ENCODE measurements around the gene SETDB2. TPM values are rescaled to one million over a fixed set of nuclear protein-coding genes. Genes with fewer than 3 reads are reported as not detected.

SETDB2 gene
- total and polyA plus RNA-seq, 2 experiments from 2014 or later: 2.8 to 5.7 TPM

GRCh38 chr13:49512578-49512977 lies 68.5 kb downstream of the SETDB2 start:
- H3K4me2 ChIP-seq (ENCODE audit: unreplicated experiment): no peak overlapping the region
- no peak overlapping the region for H3K9ac ChIP-seq
- H3K36me3 ChIP-seq (ENCODE audit: low read depth): peaks cover 4% of the 10 kb centered on the region; the same call in 1 of the 2 replicates
- H3K79me2 ChIP-seq (ENCODE audit: insufficient read depth): no peaks in the 10 kb centered on the region
- no peaks in the 10 kb centered on the region for H4K20me1 ChIP-seq (ENCODE audit: insufficient read depth)
- H3K9me2 ChIP-seq (ENCODE audit: insufficient read depth): no peaks in the 10 kb centered on the region
- no peaks in the 10 kb centered on the region for H3K27me3 ChIP-seq (replicated peaks; ENCODE audit: insufficient read depth)
- TF ChIP-seq EZH2phosphoT487 (IDR thresholded peaks at IDR 0.05; ENCODE audit: insufficient read depth, low read depth) (no peak), EZH2 (IDR thresholded peaks at IDR 0.05; ENCODE audit: insufficient read depth, poor library complexity, severe bottlenecking) (no peak)
- no peaks in the 10 kb centered on the region for H3F3A ChIP-seq (ENCODE audit: insufficient read depth)
- no peak for DNase-seq
- no peak overlapping the region for H2AFZ ChIP-seq
- H3K4me1 ChIP-seq (ENCODE audit: insufficient read depth): no peaks in the 10 kb centered on the region
- no peak overlapping the region for H3K4me3 ChIP-seq
- no peaks in the 10 kb centered on the region for H3K9me3 ChIP-seq (ENCODE audit: low read depth)
- WGBS, 2 experiments (ENCODE audit: low coverage in 1 of 2, low lambda C conversion rate in 2 of 2, missing lambda C conversion rate in 2 of 2): 78 to 95% methylated on average over 2 of the region's 2 CpGs
- H3K27ac ChIP-seq: no peak overlapping the region
- in situ Hi-C loops (cut with MboI): no loop called here

GRCh38 chr13:49516467-49516866 lies 72.4 kb downstream of the SETDB2 start:
- Histone ChIP-seq H3K36me3 (ENCODE audit: low read depth) (peaks cover 10% of the 10 kb centered on the region; the same call in 1 of the 2 replicates), H3K4me1 (ENCODE audit: insufficient read depth) (no peaks in the 10 kb centered on the region), H3K9ac (no peak overlapping the region), H3K4me2 (ENCODE audit: unreplicated experiment) (no peak overlapping the region), H3F3A (ENCODE audit: insufficient read depth) (no peaks in the 10 kb centered on the region), H3K9me3 (ENCODE audit: low read depth) (no peaks in the 10 kb centered on the region), H3K79me2 (ENCODE audit: insufficient read depth) (no peaks in the 10 kb centered on the region), H3K27ac (no peak overlapping the region), H3K9me2 (ENCODE audit: insufficient read depth) (no peaks in the 10 kb centered on the region), H4K20me1 (ENCODE audit: insufficient read depth) (no peaks in the 10 kb centered on the region), H3K4me3 (no peak overlapping the region), H2AFZ (no peak overlapping the region), H3K27me3 (replicated peaks; ENCODE audit: insufficient read depth) (no peaks in the 10 kb centered on the region)
- in situ Hi-C loops (cut with MboI): no loop called here
- 85 to 86% methylated on average over 5 of the region's 5 CpGs for WGBS, 2 experiments (ENCODE audit: low coverage in 1 of 2, low lambda C conversion rate in 2 of 2, missing lambda C conversion rate in 2 of 2)
- DNase-seq: no peak
- TF ChIP-seq EZH2phosphoT487 (IDR thresholded peaks at IDR 0.05; ENCODE audit: insufficient read depth, low read depth) (no peak), EZH2 (IDR thresholded peaks at IDR 0.05; ENCODE audit: insufficient read depth, poor library complexity, severe bottlenecking) (no peak)

DNA sequence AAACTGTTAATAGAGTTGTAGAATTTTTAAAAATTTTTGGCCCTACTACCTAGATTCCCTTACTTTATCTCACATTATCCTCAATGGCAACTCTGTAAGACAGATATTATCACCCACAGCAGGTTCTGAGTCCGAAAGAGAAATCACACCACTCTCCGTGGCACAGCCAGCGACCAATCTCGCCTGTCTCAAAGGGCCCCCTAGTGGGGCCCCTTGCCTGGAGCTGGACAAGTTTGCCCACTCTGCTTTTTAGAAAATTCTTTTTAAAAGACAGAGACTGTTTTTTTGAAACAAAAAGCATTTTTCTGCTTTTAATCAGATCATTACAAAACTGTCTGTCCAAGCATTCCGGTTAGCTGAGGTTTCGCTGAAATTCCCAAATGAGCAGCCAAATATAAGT lies 73.4 kb downstream of the SETDB2 start:
- H3K27ac ChIP-seq: no peak overlapping the region
- H3K27me3 ChIP-seq (replicated peaks; ENCODE audit: insufficient read depth): no peaks in the 10 kb centered on the region
- no peak for DNase-seq
- H3K4me2 ChIP-seq (ENCODE audit: unreplicated experiment): no peak overlapping the region
- H3K4me3 ChIP-seq: no peak overlapping the region
- no peaks in the 10 kb centered on the region for H4K20me1 ChIP-seq (ENCODE audit: insufficient read depth)
- no peaks in the 10 kb centered on the region for H3K9me2 ChIP-seq (ENCODE audit: insufficient read depth)
- no peaks in the 10 kb centered on the region for H3K79me2 ChIP-seq (ENCODE audit: insufficient read depth)
- TF ChIP-seq EZH2phosphoT487 (IDR thresholded peaks at IDR 0.05; ENCODE audit: insufficient read depth, low read depth) (no peak), EZH2 (IDR thresholded peaks at IDR 0.05; ENCODE audit: insufficient read depth, poor library complexity, severe bottlenecking) (no peak)
- no peaks in the 10 kb centered on the region for H3K4me1 ChIP-seq (ENCODE audit: insufficient read depth)
- no peak overlapping the region for H3K9ac ChIP-seq
- no peaks in the 10 kb centered on the region for H3F3A ChIP-seq (ENCODE audit: insufficient read depth)
- WGBS, 2 experiments (ENCODE audit: low coverage in 1 of 2, low lambda C conversion rate in 2 of 2, missing lambda C conversion rate in 2 of 2): 86% methylated on average over 6 of the region's 6 CpGs
- H3K36me3 ChIP-seq (ENCODE audit: low read depth): peaks cover 10% of the 10 kb centered on the region; the same call in 1 of the 2 replicates
- in situ Hi-C loops (cut with MboI): no loop called here
- no peak overlapping the region for H2AFZ ChIP-seq
- H3K9me3 ChIP-seq (ENCODE audit: low read depth): no peaks in the 10 kb centered on the region

GRCh38 chr13:49521224-49521623 lies 77.2 kb downstream of the SETDB2 start:
- Histone ChIP-seq H4K20me1 (ENCODE audit: insufficient read depth) (no peaks in the 10 kb centered on the region), H3K9me2 (ENCODE audit: insufficient read depth) (no peaks in the 10 kb centered on the region), H3F3A (ENCODE audit: insufficient read depth) (no peaks in the 10 kb centered on the region), H3K79me2 (ENCODE audit: insufficient read depth) (no peaks in the 10 kb centered on the region), H3K9ac (no peak overlapping the region), H3K4me3 (no peak overlapping the region), H2AFZ (no peak overlapping the region), H3K9me3 (ENCODE audit: low read depth) (no peaks in the 10 kb centered on the region), H3K36me3 (ENCODE audit: low read depth) (peaks cover 17% of the 10 kb centered on the region; the same call in 1 of the 2 replicates), H3K27ac (no peak overlapping the region), H3K4me2 (ENCODE audit: unreplicated experiment) (no peak overlapping the region), H3K4me1 (ENCODE audit: insufficient read depth) (no peaks in the 10 kb centered on the region), H3K27me3 (replicated peaks; ENCODE audit: insufficient read depth) (no peaks in the 10 kb centered on the region)
- TF ChIP-seq EZH2phosphoT487 (IDR thresholded peaks at IDR 0.05; ENCODE audit: insufficient read depth, low read depth) (no peak), EZH2 (IDR thresholded peaks at IDR 0.05; ENCODE audit: insufficient read depth, poor library complexity, severe bottlenecking) (no peak)
- in situ Hi-C loops (cut with MboI): no loop called here
- 77 to 87% methylated on average over 4 of the region's 4 CpGs for WGBS, 2 experiments (ENCODE audit: low coverage in 1 of 2, low lambda C conversion rate in 2 of 2, missing lambda C conversion rate in 2 of 2)
- no peak for DNase-seq
